GM23248 (cell line): ENCODE data around the gene ERICH6. TPM values are rescaled to one million over a fixed set of nuclear protein-coding genes. Genes with fewer than 3 reads are reported as not detected.

ENCODE experiments used
- DNase-seq: peaks from one replicate; pipeline ENCODE4 v3.0.0-alpha.2; 2015
- H2AFZ ChIP-seq: fragments of 200-600 bp; sonication (generic); 2 replicates; pipeline ENCODE4 v1.6.1; 2016; ENCODE audit warnings: antibody characterized with exemption
- H3F3A ChIP-seq: fragments of 200-600 bp; sonication (generic); 2 replicates; pipeline ENCODE4 v1.6.1; 2016; ENCODE audit warnings: mild to moderate bottlenecking, antibody characterized with exemption, mixed run types; ENCODE audit not compliant: insufficient read depth
- H3K27ac ChIP-seq: fragments of 200-600 bp; sonication (generic); 2 replicates; pipeline ENCODE4 v1.5.1; 2016; ENCODE audit warnings: mild to moderate bottlenecking
- H3K27me3 ChIP-seq: fragments of 200-600 bp; sonication (generic); replicated peaks from 2 replicates; pipeline ENCODE4 v1.6.1; 2016; ENCODE audit warnings: mild to moderate bottlenecking; ENCODE audit not compliant: insufficient read depth
- H3K36me3 ChIP-seq: fragments of 200-600 bp; sonication (generic); 2 replicates; pipeline ENCODE4 v1.6.1; 2016; ENCODE audit warnings: low read depth, mild to moderate bottlenecking
- H3K4me1 ChIP-seq: fragments of 200-600 bp; sonication (generic); 2 replicates; pipeline ENCODE4 v1.6.1; 2016; ENCODE audit warnings: mild to moderate bottlenecking; ENCODE audit not compliant: insufficient read depth
- H3K4me2 ChIP-seq: fragments of 200-600 bp; sonication (generic); one replicate; pipeline ENCODE4 v1.6.1; 2016; ENCODE audit warnings: mild to moderate bottlenecking; ENCODE audit not compliant: unreplicated experiment
- H3K4me3 ChIP-seq: fragments of 200-600 bp; sonication (generic); 2 replicates; pipeline ENCODE4 v1.5.1; 2016; ENCODE audit warnings: mild to moderate bottlenecking
- H3K79me2 ChIP-seq: fragments of 200-600 bp; sonication (generic); 2 replicates; pipeline ENCODE4 v1.6.1; 2016; ENCODE audit warnings: mild to moderate bottlenecking; ENCODE audit not compliant: insufficient read depth
- H3K9ac ChIP-seq: fragments of 200-600 bp; sonication (generic); 2 replicates; pipeline ENCODE4 v1.6.1; 2016; ENCODE audit warnings: mild to moderate bottlenecking
- H3K9me2 ChIP-seq: fragments of 200-600 bp; sonication (generic); 2 replicates; pipeline ENCODE4 v1.6.1; 2016; ENCODE audit warnings: mixed run types, mild to moderate bottlenecking, moderate library complexity; ENCODE audit not compliant: insufficient read depth
- H3K9me3 ChIP-seq: fragments of 200-600 bp; sonication (generic); one replicate; pipeline ENCODE4 v1.6.1; 2017; ENCODE audit warnings: low read depth
- H4K20me1 ChIP-seq: fragments of 200-600 bp; sonication (generic); 2 replicates; pipeline ENCODE4 v1.6.0; 2016; ENCODE audit not compliant: insufficient read depth
- EZH2 ChIP-seq: fragments of 200-600 bp; sonication (generic); IDR thresholded peaks from 2 replicates; pipeline ENCODE4 v1.6.1; 2018; ENCODE audit warnings: antibody characterized with exemption, mild to moderate bottlenecking; ENCODE audit not compliant: insufficient read depth, poor library complexity, severe bottlenecking
- EZH2phosphoT487 ChIP-seq: fragments of 200-600 bp; sonication (generic); IDR thresholded peaks from 2 replicates; pipeline ENCODE4 v1.6.1; 2018; ENCODE audit warnings: antibody characterized with exemption, moderate library complexity, mild to moderate bottlenecking, low read depth; ENCODE audit not compliant: insufficient read depth
- WGBS, 2 experiments: methylation state at CpG; one replicate each; pipeline ENCODE4 v1.1.6; 2015 to 2017; ENCODE audit warnings: low lambda C conversion rate in 2 of 2, low coverage in 1 of 2; ENCODE audit errors: missing lambda C conversion rate in 2 of 2; 5-methylcytosine and 5-hydroxymethylcytosine counted together
- in situ Hi-C: fragments of 300-500 bp; cut with MboI; formaldehyde crosslinking; loops from 2 replicates; pipeline ENCODE4 v1.15.0; 2020
- polyA plus RNA-seq: library from polyadenylated mRNA; unstranded; fragments of >200 nt; fragmentation: Nextera tagmentation; extraction: Ambion mirVana; gene quantifications from 2 replicates; pipeline ENCODE4 v1.2.1, GENCODE V29; 2016
- total RNA-seq: library from RNA; depleted of rRNA; stranded (reverse); fragments of >200 nt; shearing (Covaris generic); gene quantifications from 2 replicates; pipeline ENCODE4 v1.2.3, GENCODE V29; 2014

Gene ERICH6
- total and polyA plus RNA-seq, 2 experiments from 2014 or later: 0.13 TPM; not detected in 1

DNA sequence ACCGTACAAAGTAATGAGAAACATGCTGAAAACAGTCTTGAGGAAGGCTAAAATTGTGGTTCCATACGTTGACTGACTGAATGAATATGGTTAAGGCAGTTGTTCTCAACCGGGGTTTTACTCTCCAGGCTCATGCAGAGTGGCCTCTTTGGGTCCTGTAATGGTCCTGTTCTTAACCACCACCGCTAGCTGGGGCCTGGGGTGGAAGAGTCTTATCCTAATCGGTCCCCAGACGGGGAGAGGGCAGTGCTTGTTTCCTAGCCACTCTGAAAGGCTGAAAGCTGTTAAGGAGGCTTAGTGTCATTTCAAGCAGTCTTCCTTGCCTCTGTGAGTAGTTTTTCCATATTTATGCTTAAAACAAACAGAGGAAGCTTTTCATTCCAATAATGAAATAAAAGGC lies 68.6 kb downstream of the ERICH6 start:
- peaks cover 4% of the 10 kb centered on the region; the same call in 1 of the 2 replicates for H3K36me3 ChIP-seq
- no peaks in the 10 kb centered on the region for H3K4me1 ChIP-seq
- no peak overlapping the region for H3K27ac ChIP-seq
- H3K27me3 ChIP-seq: no peaks in the 10 kb centered on the region
- in situ Hi-C loops: no loop called here
- no peak overlapping the region for H3K4me3 ChIP-seq
- no peaks in the 10 kb centered on the region for H3K9me2 ChIP-seq
- DNase-seq: no peak
- no peak overlapping the region for H2AFZ ChIP-seq
- no peaks in the 10 kb centered on the region for H3K79me2 ChIP-seq
- no peaks in the 10 kb centered on the region for H3K9me3 ChIP-seq
- no peak overlapping the region for H3K9ac ChIP-seq
- H4K20me1 ChIP-seq: no peaks in the 10 kb centered on the region
- H3K4me2 ChIP-seq: no peak overlapping the region
- no peak for TF ChIP-seq EZH2
- TF ChIP-seq EZH2phosphoT487: no peak
- 30 to 33% methylated on average over 6 of the region's 6 CpGs for WGBS, 2 experiments
- H3F3A ChIP-seq: 0 out of 2 replicates have a peak, but pooled peaks cover 6% of the 10 kb centered on the region

DNA sequence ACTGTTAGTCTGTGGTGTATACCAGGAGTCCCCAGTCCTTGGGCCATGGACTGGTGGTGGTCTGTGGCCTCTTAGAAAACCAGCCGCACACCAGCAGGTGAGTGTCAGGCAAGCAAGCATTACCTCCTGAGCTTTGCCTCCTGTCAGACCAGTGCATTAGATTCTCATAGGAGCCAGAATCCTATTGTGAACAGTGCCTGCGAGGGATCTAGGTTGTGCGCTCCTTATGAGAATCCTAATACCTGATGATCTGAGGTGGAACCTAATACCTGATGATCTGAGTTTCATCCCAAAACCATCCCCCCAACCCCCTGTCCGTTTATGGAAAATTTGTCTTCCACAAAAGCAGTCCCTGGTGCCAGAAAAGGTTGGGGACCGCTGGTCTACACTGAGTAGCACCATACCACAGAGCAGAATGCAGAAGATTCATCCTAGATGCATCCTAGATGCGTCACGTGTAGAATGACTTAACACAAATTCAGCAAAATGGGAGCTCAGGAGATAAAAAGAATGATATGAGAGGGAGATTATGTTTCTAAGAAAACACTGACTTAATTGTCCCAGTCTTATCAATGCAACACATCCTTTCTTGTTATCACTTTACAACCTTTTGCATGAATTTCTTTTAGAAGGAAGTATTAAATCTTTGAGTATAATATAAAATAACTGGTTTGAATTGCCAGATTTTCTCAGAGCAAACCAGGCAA lies 72.1 kb downstream of the ERICH6 start:
- Histone ChIP-seq H4K20me1 (no peaks in the 10 kb centered on the region), H3K9me3 (no peaks in the 10 kb centered on the region), H3K27me3 (no peaks in the 10 kb centered on the region), H3K4me2 (no peak overlapping the region), H3K9me2 (no peaks in the 10 kb centered on the region), H2AFZ (no peak overlapping the region), H3K4me1 (no peaks in the 10 kb centered on the region), H3K9ac (no peak overlapping the region), H3K27ac (no peak overlapping the region), H3F3A (0 out of 2 replicates have a peak, but pooled peaks cover 6% of the 10 kb centered on the region), H3K4me3 (no peak overlapping the region), H3K79me2 (no peaks in the 10 kb centered on the region), H3K36me3 (peaks cover 27% of the 10 kb centered on the region)
- DNase-seq: no peak
- WGBS, 2 experiments: 95 to 97% methylated on average over 7 of the region's 7 CpGs
- in situ Hi-C loops: no loop called here
- no peak for TF ChIP-seq EZH2
- TF ChIP-seq EZH2phosphoT487: no peak

DNA sequence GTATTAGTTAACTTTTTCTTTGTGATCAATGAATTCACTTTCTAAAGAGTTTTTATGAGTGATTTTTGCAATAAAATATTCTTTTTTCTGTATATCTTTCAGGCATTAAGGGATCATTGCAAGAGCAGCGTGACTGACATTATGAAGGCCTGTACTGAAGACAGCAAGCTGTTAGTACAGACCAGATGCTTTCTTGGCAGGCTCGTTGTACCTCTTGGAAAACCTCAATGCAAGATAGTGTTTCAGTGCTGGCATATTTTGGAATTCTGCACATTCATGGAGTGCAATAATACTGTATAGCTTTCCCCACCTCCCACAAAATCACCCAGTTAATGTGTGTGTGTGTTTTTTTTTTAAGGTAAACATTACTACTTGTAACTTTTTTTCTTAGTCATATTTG lies 76.2 kb downstream of the ERICH6 start:
- in situ Hi-C loops: no loop called here
- Histone ChIP-seq H3K27me3 (no peaks in the 10 kb centered on the region), H3K4me1 (peaks cover 15% of the 10 kb centered on the region; the same call in 1 of the 2 replicates), H3K4me3 (no peak overlapping the region), H3F3A (no peaks in the 10 kb centered on the region), H3K9me3 (no peaks in the 10 kb centered on the region), H3K9ac (no peak overlapping the region), H3K36me3 (peaks cover 45% of the 10 kb centered on the region), H2AFZ (no peak overlapping the region), H3K79me2 (peaks cover 13% of the 10 kb centered on the region), H4K20me1 (no peaks in the 10 kb centered on the region; the same call in 1 of the 2 replicates), H3K9me2 (no peaks in the 10 kb centered on the region), H3K4me2 (no peak overlapping the region), H3K27ac (no peak overlapping the region)
- DNase-seq: no peak
- TF ChIP-seq EZH2 (no peak), EZH2phosphoT487 (no peak)
- WGBS, 2 experiments: 53 to 58% methylated on average over 2 of the region's 2 CpGs

DNA sequence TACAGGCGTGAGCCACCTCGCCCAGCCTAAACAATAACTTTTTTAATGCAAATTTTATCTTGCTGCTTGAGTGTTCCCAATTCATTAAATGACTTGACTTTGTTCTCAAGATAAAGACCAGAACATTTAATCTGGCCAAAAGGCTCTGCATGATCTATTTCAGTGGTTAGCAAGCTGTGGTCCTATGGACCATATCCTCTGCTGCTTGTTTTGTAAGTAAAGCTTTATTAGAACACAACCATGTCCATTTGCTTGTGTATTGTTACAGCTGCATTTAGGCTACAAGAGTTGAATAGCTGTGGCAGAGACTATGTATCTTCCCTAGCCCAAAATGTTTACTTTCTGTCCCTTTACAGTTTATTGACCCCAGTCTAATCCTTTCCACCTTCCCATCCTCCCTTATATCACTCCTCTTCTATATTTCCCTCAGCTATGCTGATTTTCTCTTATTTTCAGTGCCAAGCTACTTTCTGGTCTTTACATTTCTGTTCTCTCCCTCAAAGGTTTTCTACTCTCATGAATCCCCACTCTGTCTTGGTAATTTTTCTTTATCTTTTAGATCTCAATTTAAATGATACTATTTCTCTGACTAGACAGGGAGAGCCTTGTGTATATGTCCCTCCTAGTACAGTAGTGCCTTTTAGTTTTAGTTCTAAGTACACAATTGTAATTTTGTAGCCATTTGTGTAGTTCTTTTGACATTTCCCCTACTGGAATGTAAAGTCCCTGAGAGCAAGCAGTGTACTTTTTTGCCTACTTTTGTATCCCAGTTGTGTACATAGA lies 77.4 kb downstream of the ERICH6 start:
- H3K36me3 ChIP-seq: peaks cover 45% of the 10 kb centered on the region
- H3K79me2 ChIP-seq: peaks cover 25% of the 10 kb centered on the region
- H3K4me1 ChIP-seq: peaks cover 15% of the 10 kb centered on the region; the same call in 1 of the 2 replicates
- no peak overlapping the region for H3K27ac ChIP-seq
- H3K4me2 ChIP-seq: no peak overlapping the region
- TF ChIP-seq EZH2phosphoT487 (no peak), EZH2 (no peak)
- no peaks in the 10 kb centered on the region for H3K27me3 ChIP-seq
- no peak for DNase-seq
- no peaks in the 10 kb centered on the region for H3F3A ChIP-seq
- in situ Hi-C loops: no loop called here
- H4K20me1 ChIP-seq: no peaks in the 10 kb centered on the region; the same call in 1 of the 2 replicates
- no peaks in the 10 kb centered on the region for H3K9me2 ChIP-seq
- H2AFZ ChIP-seq: no peak overlapping the region
- WGBS, 2 experiments: 100% methylated on average over 2 of the region's 2 CpGs
- H3K4me3 ChIP-seq: no peak overlapping the region
- no peaks in the 10 kb centered on the region for H3K9me3 ChIP-seq
- no peak overlapping the region for H3K9ac ChIP-seq
